K562 (cell line): ENCODE results near the gene PNPLA7. TPM values are rescaled to one million over a fixed set of nuclear protein-coding genes. Genes with fewer than 3 reads are reported as not detected.

ENCODE experiments used
- CREM ChIP-seq: IDR thresholded peaks from 2 replicates; pipeline ENCODE4 v1.6.1; 2014; ENCODE audit warnings: antibody characterized with exemption, low read depth
- HDAC2 ChIP-seq: fragments of 450-650 bp; IDR thresholded peaks from 2 replicates; pipeline ENCODE4 v1.6.1; 2016; ENCODE audit warnings: mild to moderate bottlenecking
- HMBOX1 ChIP-seq: sonication (generic); IDR thresholded peaks from 2 replicates; pipeline ENCODE4 v1.6.1; 2016
- JUND ChIP-seq, 2 experiments: IDR thresholded peaks; 2 replicates in 1 of 2; 3 replicates in 1 of 2; pipeline ENCODE4 v1.6.1; 2011; ENCODE audit warnings: borderline replicate concordance in 2 of 2, low read depth in 2 of 2, low read length in 2 of 2, improper control_type of control experiment in 1 of 2, missing biosample characterization in 1 of 2, missing genetic modification characterization in 1 of 2, missing genetic modification reagents in 1 of 2
- MYC ChIP-seq, 2 experiments: fragments of 250-450 bp in 1 of 2; sonication (Bioruptor Pico) in 1 of 2; IDR thresholded peaks; 2 replicates each; pipeline versions ENCODE4 v1.5.1 to v1.6.1; 2012 to 2021; ENCODE audit warnings: low read depth in 2 of 2, borderline replicate concordance in 1 of 2, improper control_type of control experiment in 1 of 2, low read length in 1 of 2, mild to moderate bottlenecking in 1 of 2, moderate library complexity in 1 of 2
- RB1 ChIP-seq: fragments of 450-650 bp; IDR thresholded peaks from 2 replicates; pipeline ENCODE4 v1.6.1; 2017; ENCODE audit warnings: low read depth, mild to moderate bottlenecking
- polyA plus RNA-seq, 8 experiments: library from polyadenylated mRNA; depleted of rRNA in 4 of 8; stranded (reverse) in 5 of 8; unstranded in 3 of 8; fragments of >200 nt; fragmentation: Nextera tagmentation in 2 of 8; fragmentation: Illumina TruSeq in 1 of 8; extraction: Ambion mirVana in 2 of 8; extraction: Trizol in 1 of 8; gene quantifications; 2 replicates each; pipeline versions ENCODE4 v1.2.1 to v1.2.3, GENCODE V29; 2011 to 2014; ENCODE audit warnings: inconsistent platforms in 1 of 8, missing spikeins in 1 of 8
- total RNA-seq, 7 experiments: library from RNA; depleted of rRNA in 6 of 7; stranded (reverse); fragments of >200 nt in 6 of 7; fragmentation: Illumina TruSeq in 2 of 7; extraction: Trizol in 2 of 7; gene quantifications; 2 replicates each; pipeline versions ENCODE4 v1.2.1 to v1.2.3, GENCODE V29; 2011 to 2021; ENCODE audit warnings: low replicate concordance in 1 of 7
- TF ChIP-seq, protein P1 (sequence below): sonication (generic); formaldehyde crosslinking; IDR thresholded peaks from 2 replicates; pipeline ENCODE4 v1.8.0; 2022; ENCODE audit warnings: missing genetic modification reagents, mild to moderate bottlenecking, borderline replicate concordance
- TF ChIP-seq, protein P2 (sequence below), 2 experiments: fragments of 450-650 bp; formaldehyde crosslinking in 1 of 2; IDR thresholded peaks; 2 replicates each; pipeline versions ENCODE4 v1.4.0 to v1.6.1; 2014 to 2020; ENCODE audit warnings: mild to moderate bottlenecking in 2 of 2, borderline replicate concordance in 1 of 2, low read depth in 1 of 2

Gene PNPLA7
- total and polyA plus RNA-seq, 9 of the 15 experiments (the other 6 are each of a cell fraction or from before 2014, with no cell fraction given), result 0.01 to 0.85 (median 0.19) TPM; not detected in 1

GRCh38 chr9:137575364-137575715, 25.1 kb upstream of the PNPLA7 start (continued):
- TF ChIP-seq, protein P1, sequence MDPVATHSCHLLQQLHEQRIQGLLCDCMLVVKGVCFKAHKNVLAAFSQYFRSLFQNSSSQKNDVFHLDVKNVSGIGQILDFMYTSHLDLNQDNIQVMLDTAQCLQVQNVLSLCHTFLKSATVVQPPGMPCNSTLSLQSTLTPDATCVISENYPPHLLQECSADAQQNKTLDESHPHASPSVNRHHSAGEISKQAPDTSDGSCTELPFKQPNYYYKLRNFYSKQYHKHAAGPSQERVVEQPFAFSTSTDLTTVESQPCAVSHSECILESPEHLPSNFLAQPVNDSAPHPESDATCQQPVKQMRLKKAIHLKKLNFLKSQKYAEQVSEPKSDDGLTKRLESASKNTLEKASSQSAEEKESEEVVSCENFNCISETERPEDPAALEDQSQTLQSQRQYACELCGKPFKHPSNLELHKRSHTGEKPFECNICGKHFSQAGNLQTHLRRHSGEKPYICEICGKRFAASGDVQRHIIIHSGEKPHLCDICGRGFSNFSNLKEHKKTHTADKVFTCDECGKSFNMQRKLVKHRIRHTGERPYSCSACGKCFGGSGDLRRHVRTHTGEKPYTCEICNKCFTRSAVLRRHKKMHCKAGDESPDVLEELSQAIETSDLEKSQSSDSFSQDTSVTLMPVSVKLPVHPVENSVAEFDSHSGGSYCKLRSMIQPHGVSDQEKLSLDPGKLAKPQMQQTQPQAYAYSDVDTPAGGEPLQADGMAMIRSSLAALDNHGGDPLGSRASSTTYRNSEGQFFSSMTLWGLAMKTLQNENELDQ (CRISPR knock-in tag), result no peak
- peak; percentile 41; the same call in 1 of the 2 replicates for TF ChIP-seq HDAC2
- TF ChIP-seq, protein P2, sequence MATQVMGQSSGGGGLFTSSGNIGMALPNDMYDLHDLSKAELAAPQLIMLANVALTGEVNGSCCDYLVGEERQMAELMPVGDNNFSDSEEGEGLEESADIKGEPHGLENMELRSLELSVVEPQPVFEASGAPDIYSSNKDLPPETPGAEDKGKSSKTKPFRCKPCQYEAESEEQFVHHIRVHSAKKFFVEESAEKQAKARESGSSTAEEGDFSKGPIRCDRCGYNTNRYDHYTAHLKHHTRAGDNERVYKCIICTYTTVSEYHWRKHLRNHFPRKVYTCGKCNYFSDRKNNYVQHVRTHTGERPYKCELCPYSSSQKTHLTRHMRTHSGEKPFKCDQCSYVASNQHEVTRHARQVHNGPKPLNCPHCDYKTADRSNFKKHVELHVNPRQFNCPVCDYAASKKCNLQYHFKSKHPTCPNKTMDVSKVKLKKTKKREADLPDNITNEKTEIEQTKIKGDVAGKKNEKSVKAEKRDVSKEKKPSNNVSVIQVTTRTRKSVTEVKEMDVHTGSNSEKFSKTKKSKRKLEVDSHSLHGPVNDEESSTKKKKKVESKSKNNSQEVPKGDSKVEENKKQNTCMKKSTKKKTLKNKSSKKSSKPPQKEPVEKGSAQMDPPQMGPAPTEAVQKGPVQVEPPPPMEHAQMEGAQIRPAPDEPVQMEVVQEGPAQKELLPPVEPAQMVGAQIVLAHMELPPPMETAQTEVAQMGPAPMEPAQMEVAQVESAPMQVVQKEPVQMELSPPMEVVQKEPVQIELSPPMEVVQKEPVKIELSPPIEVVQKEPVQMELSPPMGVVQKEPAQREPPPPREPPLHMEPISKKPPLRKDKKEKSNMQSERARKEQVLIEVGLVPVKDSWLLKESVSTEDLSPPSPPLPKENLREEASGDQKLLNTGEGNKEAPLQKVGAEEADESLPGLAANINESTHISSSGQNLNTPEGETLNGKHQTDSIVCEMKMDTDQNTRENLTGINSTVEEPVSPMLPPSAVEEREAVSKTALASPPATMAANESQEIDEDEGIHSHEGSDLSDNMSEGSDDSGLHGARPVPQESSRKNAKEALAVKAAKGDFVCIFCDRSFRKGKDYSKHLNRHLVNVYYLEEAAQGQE (IDR thresholded peaks at IDR 0.05; ENCODE audit: borderline replicate concordance), result peak; percentile 52
- TF ChIP-seq, protein P2 (CRISPR knock-in tag; IDR thresholded peaks at IDR 0.05; ENCODE audit: low read depth), result no peak
- TF ChIP-seq MYC (IDR thresholded peaks at IDR 0.05; ENCODE audit: low read depth, low read length), result peak; percentile 65; the same call in 1 of the 2 replicates
- no peak for TF ChIP-seq MYC (CRISPR knock-in tag; IDR thresholded peaks at IDR 0.05; ENCODE audit: borderline replicate concordance, low read depth)
- TF ChIP-seq JUND (IDR thresholded peaks at IDR 0.05; ENCODE audit: borderline replicate concordance, low read depth, low read length), result peak; percentile 54; the same call in 1 of the 2 replicates
- TF ChIP-seq JUND (tag; IDR thresholded peaks at IDR 0.05; ENCODE audit: borderline replicate concordance, low read depth, low read length), result no peak
- no peak for TF ChIP-seq RB1
- TF ChIP-seq CREM, result peak; percentile 30; the same call in 1 of the 2 replicates
- TF ChIP-seq HMBOX1, result no peak
